OCI-LY7 (cell line): Measurements from ENCODE around the gene SLC12A3. TPM values are rescaled to one million over a fixed set of nuclear protein-coding genes. Genes with fewer than 3 reads are reported as not detected.

Experiments
- BruUV-seq: library from RNA; stranded (reverse); fragments of 400-500 nt; replicated peaks from 2 replicates; lab custom pipeline; 2021; lab: Mats Ljungman, UMichigan
- CTCF ChIA-PET: fragments of 300-600 bp; sonication (Branson Sonifier 250); formaldehyde crosslinking; loops from one replicate; lab custom pipeline; 2022; ENCODE audit warnings: antibody characterized with exemption; ENCODE audit not compliant: unreplicated experiment; lab: Charles Lee
- POLR2A ChIA-PET: fragments of 300-600 bp; sonication (Branson Sonifier 250); formaldehyde crosslinking; loops from one replicate; lab custom pipeline; 2022; ENCODE audit warnings: antibody characterized with exemption; lab: Charles Lee
- DNase-seq: peaks from one replicate; pipeline ENCODE4 v3.0.0-alpha.2; 2015; ENCODE audit warnings: low spot score
- H2AFZ ChIP-seq: fragments of 200-600 bp; sonication (generic), shearing (Covaris generic); 2 replicates; pipeline ENCODE4 v1.6.1; 2014; ENCODE audit warnings: mild to moderate bottlenecking, antibody characterized with exemption, low read length, moderate library complexity
- H3K27ac ChIP-seq: fragments of 200-600 bp; sonication (generic); 2 replicates; pipeline ENCODE4 v1.5.1; 2014; ENCODE audit warnings: mixed run types, low read depth, mild to moderate bottlenecking, moderate library complexity, low read length, inconsistent platforms; ENCODE audit not compliant: poor library complexity, severe bottlenecking
- H3K36me3 ChIP-seq: fragments of 200-600 bp; sonication (generic); 2 replicates; pipeline ENCODE4 v1.6.1; 2014; ENCODE audit warnings: mild to moderate bottlenecking, antibody characterized with exemption, low read length, moderate library complexity, mixed read lengths; ENCODE audit not compliant: insufficient read depth
- H3K4me1 ChIP-seq: fragments of 200-600 bp; sonication (generic); 2 replicates; pipeline ENCODE4 v1.5.1; 2014; ENCODE audit warnings: mild to moderate bottlenecking, low read length; ENCODE audit not compliant: insufficient read depth, poor library complexity, severe bottlenecking
- H3K4me2 ChIP-seq: fragments of 200-600 bp; sonication (generic); 2 replicates; pipeline ENCODE4 v1.6.1; 2014; ENCODE audit warnings: mild to moderate bottlenecking, low read length
- H3K4me3 ChIP-seq: fragments of 200-600 bp; sonication (generic); 2 replicates; pipeline ENCODE4 v1.5.1; 2014; ENCODE audit warnings: mild to moderate bottlenecking, low read depth, low read length; ENCODE audit not compliant: poor library complexity, severe bottlenecking
- H3K79me2 ChIP-seq: fragments of 200-600 bp; sonication (generic); 2 replicates; pipeline ENCODE4 v1.6.1; 2016; ENCODE audit warnings: low read depth, mild to moderate bottlenecking, low read length, moderate library complexity, mixed read lengths; ENCODE audit not compliant: insufficient read depth
- H3K9me2 ChIP-seq: fragments of 200-600 bp; sonication (generic); 2 replicates; pipeline ENCODE4 v1.6.1; 2016; ENCODE audit warnings: mild to moderate bottlenecking, low read length, mixed read lengths; ENCODE audit not compliant: insufficient read depth
- H3K9me3 ChIP-seq: fragments of 200-600 bp; sonication (generic); 2 replicates; pipeline ENCODE4 v1.6.1; 2014; ENCODE audit warnings: mild to moderate bottlenecking, mixed run types, low read length, mixed read lengths
- H4K20me1 ChIP-seq: fragments of 200-600 bp; sonication (generic); 2 replicates; pipeline ENCODE4 v1.6.1; 2014; ENCODE audit warnings: mild to moderate bottlenecking, antibody characterized with exemption, low read length, moderate library complexity, mixed read lengths; ENCODE audit not compliant: insufficient read depth
- EZH2phosphoT487 ChIP-seq: fragments of 200-600 bp; sonication (generic); IDR thresholded peaks from 2 replicates; pipeline ENCODE4 v1.6.1; 2018; ENCODE audit warnings: low read depth, borderline replicate concordance, mild to moderate bottlenecking, mixed run types, antibody characterized with exemption, low read length, moderate library complexity, mixed read lengths
- intact Hi-C: fragments of 100-400 bp; cut with micrococcal nuclease; formaldehyde crosslinking; loops from one replicate; pipeline ENCODE4 v1.10.0; 2022; ENCODE audit not compliant: unreplicated experiment
- total RNA-seq, 2 experiments: library from RNA; depleted of rRNA in 1 of 2; stranded (reverse); fragments of >200 nt in 1 of 2; shearing (Covaris generic) in 1 of 2; gene quantifications; 2 replicates each; pipeline ENCODE4 v1.2.3, GENCODE V29; 2014 to 2022
- TF ChIP-seq, protein P1 (sequence below): fragments of 200-600 bp; sonication (generic); conservative IDR thresholded peaks from 2 replicates; pipeline ENCODE4 v1.5.1; 2014; ENCODE audit warnings: mild to moderate bottlenecking, antibody characterized with exemption, low read length, moderate library complexity, mixed read lengths

The SLC12A3 gene
- total RNA-seq, 2 experiments from 2014 or later = 0.25 to 0.88 TPM

DNA sequence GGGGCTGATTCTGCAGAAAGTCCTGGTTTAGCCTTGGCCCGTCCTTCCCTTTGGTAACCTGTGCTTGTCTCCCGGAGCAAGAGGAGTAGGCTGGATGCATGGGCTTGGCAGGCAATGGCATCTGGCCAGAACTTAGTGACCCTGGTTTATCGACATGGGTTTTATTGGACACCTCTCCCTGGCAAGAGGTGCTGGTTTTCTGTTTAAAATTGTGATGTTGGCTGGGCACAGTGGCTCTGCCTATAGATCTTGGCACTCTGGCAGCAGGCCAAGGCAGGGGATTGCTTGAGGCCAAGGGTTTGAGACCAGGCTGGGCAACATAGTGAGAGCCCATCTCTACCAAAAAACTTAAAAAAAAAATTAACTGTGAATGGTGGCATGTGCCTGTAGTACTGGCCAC, 31.2 kb downstream of the SLC12A3 start:
- H3K4me3 ChIP-seq = no peak overlapping the region
- no peak overlapping the region for H2AFZ ChIP-seq
- no peak for TF ChIP-seq EZH2phosphoT487
- TF ChIP-seq, protein P1, sequence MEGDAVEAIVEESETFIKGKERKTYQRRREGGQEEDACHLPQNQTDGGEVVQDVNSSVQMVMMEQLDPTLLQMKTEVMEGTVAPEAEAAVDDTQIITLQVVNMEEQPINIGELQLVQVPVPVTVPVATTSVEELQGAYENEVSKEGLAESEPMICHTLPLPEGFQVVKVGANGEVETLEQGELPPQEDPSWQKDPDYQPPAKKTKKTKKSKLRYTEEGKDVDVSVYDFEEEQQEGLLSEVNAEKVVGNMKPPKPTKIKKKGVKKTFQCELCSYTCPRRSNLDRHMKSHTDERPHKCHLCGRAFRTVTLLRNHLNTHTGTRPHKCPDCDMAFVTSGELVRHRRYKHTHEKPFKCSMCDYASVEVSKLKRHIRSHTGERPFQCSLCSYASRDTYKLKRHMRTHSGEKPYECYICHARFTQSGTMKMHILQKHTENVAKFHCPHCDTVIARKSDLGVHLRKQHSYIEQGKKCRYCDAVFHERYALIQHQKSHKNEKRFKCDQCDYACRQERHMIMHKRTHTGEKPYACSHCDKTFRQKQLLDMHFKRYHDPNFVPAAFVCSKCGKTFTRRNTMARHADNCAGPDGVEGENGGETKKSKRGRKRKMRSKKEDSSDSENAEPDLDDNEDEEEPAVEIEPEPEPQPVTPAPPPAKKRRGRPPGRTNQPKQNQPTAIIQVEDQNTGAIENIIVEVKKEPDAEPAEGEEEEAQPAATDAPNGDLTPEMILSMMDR = no peak
- intact Hi-C loops = no loop called here
- ChIA-PET POLR2A (interaction anchor here (1.3 to 2.2 kb wide), 3 partner anchors 15 to 52 kb away, joined by 3 to 6 read pairs (median 3); no protein-coding TSS in a partner anchor), CTCF (no interaction called here)
- no peak overlapping the region for H3K4me2 ChIP-seq
- no peaks in the 10 kb centered on the region for H3K9me2 ChIP-seq
- no TSS peak for BruUV-seq
- no peaks in the 10 kb centered on the region for H3K9me3 ChIP-seq
- no peaks in the 10 kb centered on the region for H3K79me2 ChIP-seq
- DNase-seq = no peak
- peaks cover 37% of the 10 kb centered on the region for H3K4me1 ChIP-seq
- H3K27ac ChIP-seq = no peak overlapping the region
- no peaks in the 10 kb centered on the region for H4K20me1 ChIP-seq
- no peaks in the 10 kb centered on the region for H3K36me3 ChIP-seq

DNA sequence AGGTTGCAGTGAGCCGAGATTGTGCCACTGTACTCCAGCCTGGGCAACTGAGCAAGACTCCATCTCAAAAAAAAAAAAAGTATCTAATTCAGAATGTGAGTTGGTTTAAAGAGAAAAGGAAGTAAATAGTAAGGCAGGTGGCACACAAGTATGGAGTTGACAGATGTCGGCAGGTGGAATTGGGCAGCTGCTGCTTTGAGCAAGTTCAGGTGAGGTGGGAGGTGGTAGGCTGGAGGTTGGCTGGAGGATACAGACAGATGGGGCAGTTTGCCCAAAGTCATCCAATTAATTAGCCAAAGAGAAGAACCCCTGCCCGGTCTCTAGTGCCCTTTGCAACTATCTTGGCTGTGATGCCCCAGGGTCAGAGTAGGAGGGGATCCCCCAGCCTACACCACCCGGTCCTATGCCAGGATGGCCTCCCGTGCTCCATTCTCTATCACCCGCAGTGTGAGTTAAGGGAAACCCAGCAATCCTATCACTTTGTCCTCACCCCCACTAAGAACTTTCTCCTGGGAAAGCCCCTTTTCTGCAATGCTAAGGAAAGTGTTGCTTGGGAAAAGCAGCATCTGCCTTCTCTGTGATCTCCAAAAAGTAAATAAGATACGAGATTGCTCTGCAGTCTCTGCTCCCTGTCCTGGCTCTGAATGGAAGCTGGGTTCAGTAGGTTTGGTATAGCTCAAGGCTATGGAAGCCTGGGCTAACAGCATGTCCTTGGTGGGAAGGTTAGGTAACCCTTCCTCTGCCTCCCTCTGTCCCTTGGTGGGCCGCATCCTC, 32.2 kb downstream of the SLC12A3 start:
- H3K9me3 ChIP-seq = no peaks in the 10 kb centered on the region
- intact Hi-C loops = no loop called here
- no peak for TF ChIP-seq EZH2phosphoT487
- TF ChIP-seq, protein P1 = no peak

DNA sequence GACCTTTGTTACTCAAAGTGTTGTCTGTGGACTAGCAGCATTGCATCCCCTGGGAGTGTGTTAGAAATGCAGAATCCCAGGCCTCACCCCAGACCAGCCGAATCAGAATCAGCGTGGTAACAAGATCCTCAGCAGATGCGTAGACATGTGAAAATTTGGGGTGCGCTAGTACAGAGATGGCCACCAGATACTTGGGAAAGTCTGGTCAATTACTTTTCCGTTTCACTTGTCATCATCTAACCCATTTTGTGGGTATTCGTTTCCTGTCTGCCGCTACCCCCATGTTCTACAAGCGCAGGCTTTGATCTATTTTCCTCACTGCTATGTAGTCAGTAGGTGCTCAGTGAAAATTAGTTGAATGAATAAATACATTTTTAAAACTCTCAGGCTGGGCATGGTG, 33.8 kb downstream of the SLC12A3 start:
- Histone ChIP-seq H3K9me2 (no peaks in the 10 kb centered on the region), H3K36me3 (no peaks in the 10 kb centered on the region), H2AFZ (peak overlapping the region; percentile 73; the same call in 1 of the 2 replicates), H3K79me2 (no peaks in the 10 kb centered on the region), H3K4me2 (peak overlapping the region; percentile 56), H3K4me3 (peak overlapping the region; percentile 15), H4K20me1 (no peaks in the 10 kb centered on the region), H3K4me1 (peaks cover 37% of the 10 kb centered on the region), H3K9me3 (no peaks in the 10 kb centered on the region), H3K27ac (no peak overlapping the region)
- intact Hi-C loops = no loop called here
- DNase-seq = no peak
- no TSS peak for BruUV-seq
- POLR2A ChIA-PET = no interaction called here
- CTCF ChIA-PET = no interaction called here
- no peak for TF ChIP-seq EZH2phosphoT487
- TF ChIP-seq, protein P1 = no peak

More for the DNA sequence above, 32.2 kb downstream of the SLC12A3 start:
- no TSS peak for BruUV-seq
- no peak overlapping the region for H3K4me2 ChIP-seq
- no peaks in the 10 kb centered on the region for H4K20me1 ChIP-seq
- H3K27ac ChIP-seq = no peak overlapping the region
- H3K36me3 ChIP-seq = no peaks in the 10 kb centered on the region
- H3K79me2 ChIP-seq = no peaks in the 10 kb centered on the region
- peak overlapping the region; percentile 26; the same call in 1 of the 2 replicates for H2AFZ ChIP-seq
- H3K4me3 ChIP-seq = no peak overlapping the region
- ChIA-PET POLR2A (interaction anchor here (0.7 to 1.4 kb wide), 3 partner anchors 14 to 148 kb away, joined by 3 to 6 read pairs (median 3); no protein-coding TSS in a partner anchor), CTCF (no interaction called here)
- no peak for DNase-seq
- no peaks in the 10 kb centered on the region for H3K9me2 ChIP-seq
- H3K4me1 ChIP-seq = peaks cover 37% of the 10 kb centered on the region
